ENCODE measurements around the gene FBXW7.

FBXW7 gene

GRCh38 chr4:152535903-152536544, at the start of gene FBXW7:
Gene FBXW7, minus strand, starts transcription at chr4:152536092. Its CDS starts 124,289 bp downstream, at chr4:152411803.
- TF ChIP-seq CTCF (conservative IDR thresholded peaks at IDR 0.05) (no peak), ZFX (IDR thresholded peaks at IDR 0.05) (peak; percentile 49; the same call in 1 of the 2 replicates)
- peak within 1 kb of the TSS; percentile 88 for H3K27ac ChIP-seq

GRCh38 chr4:152585023-152585441, 49.1 kb upstream of the FBXW7 start:
- TF ChIP-seq ZFX (IDR thresholded peaks at IDR 0.05) (no peak), CTCF (conservative IDR thresholded peaks at IDR 0.05) (no peak)
- no peak overlapping the region for H3K27ac ChIP-seq

- no peak; the same call in 1 of the 2 replicates for TF ChIP-seq CTCF (conservative IDR thresholded peaks at IDR 0.05)
- no peak for TF ChIP-seq ZFX (IDR thresholded peaks at IDR 0.05)
- H3K27ac ChIP-seq, result no peak overlapping the region
Observed at GRCh38 chr4:152581536-152582160, 45.8 kb upstream of the FBXW7 start.

- H3K27ac ChIP-seq, result no peak overlapping the region
- TF ChIP-seq ZFX (IDR thresholded peaks at IDR 0.05) (no peak), CTCF (conservative IDR thresholded peaks at IDR 0.05) (no peak)
Observed at GRCh38 chr4:152579916-152580315, 44.0 kb upstream of the FBXW7 start.

DNA sequence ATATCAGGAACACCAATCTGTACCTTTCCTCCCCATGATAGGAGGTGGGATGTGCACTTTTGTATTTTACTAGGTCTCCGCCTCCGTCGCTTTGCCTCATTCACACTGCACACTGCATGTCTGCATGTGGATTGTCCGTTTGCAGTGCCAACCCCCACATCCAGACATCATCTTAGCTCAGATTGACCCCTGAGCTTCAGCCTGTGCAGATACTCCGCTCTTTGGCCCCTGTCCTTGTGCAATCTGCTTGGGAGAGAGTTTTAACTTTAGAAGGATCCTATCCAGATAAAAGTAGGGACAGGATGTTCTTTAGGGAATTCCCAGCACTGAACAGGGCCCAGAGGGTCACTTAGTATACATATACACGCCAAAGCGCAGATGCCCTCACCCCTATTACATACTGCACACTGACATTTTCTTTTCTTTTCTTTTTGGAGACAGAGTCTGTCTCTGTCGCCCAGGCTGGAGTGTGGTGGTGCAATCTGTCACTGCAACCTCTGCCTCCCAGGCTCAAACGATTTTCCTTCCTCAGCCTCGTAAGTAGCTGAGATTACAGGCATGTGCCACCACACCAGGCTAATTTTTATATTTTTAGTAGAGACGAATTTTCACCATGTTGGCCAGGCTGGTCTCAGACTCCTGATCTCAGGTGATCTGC, 43.3 kb upstream of the FBXW7 start:
- TF ChIP-seq CTCF (conservative IDR thresholded peaks at IDR 0.05) (no peak), ZFX (IDR thresholded peaks at IDR 0.05) (no peak)
- H3K27ac ChIP-seq, result no peak overlapping the region

DNA sequence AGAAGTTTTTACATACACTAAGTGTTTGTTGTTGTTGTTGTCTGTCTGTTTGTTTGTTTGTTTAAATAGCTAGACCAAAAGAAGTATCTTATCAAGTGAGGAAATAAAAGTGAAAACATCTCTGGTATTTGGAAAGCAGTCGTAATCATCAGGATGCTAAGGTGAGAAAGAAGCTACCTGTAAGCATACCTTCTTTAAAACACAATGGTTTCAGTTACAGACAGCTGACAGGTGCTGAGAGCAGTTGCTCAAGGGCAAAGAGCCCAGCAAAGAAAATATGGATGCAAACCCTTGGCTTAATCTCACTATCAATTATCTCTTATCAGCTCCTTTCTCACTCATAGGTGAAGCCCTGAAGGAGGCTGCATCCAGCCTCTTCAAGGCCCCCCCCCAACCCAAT, 42.8 kb upstream of the FBXW7 start:
- TF ChIP-seq CTCF (conservative IDR thresholded peaks at IDR 0.05) (no peak), ZFX (IDR thresholded peaks at IDR 0.05) (no peak)
- no peak overlapping the region for H3K27ac ChIP-seq

All from C4-2B (cell line).